Prostate gland (tissue), 2 donors: ENCODE measurements around the gene LHPP. TPM values are rescaled to one million over a fixed set of nuclear protein-coding genes. Genes with fewer than 3 reads are reported as not detected.

Experiments used
- DNase-seq: peaks from one replicate; pipeline ENCODE4 v3.0.0-alpha.2; 2019; ENCODE audit warnings: low spot score
- H3K27ac ChIP-seq, 2 donors: fragments of 200-600 bp; sonication (generic); 2 replicates each; pipeline ENCODE4 v1.5.1; 2017 to 2019
- H3K27me3 ChIP-seq: fragments of 200-600 bp; sonication (generic); replicated peaks from 2 replicates; pipeline ENCODE4 v1.5.1; 2019; ENCODE audit not compliant: insufficient read depth
- H3K36me3 ChIP-seq, 2 donors: fragments of 200-600 bp; sonication (generic); 1 replicate in 1 of 2; 2 replicates in 1 of 2; pipeline versions ENCODE4 v1.5.1 to v1.8.1; 2017 to 2019
- H3K4me1 ChIP-seq: fragments of 200-600 bp; sonication (generic); replicated peaks from 2 replicates; pipeline ENCODE4 v1.5.1; 2019
- H3K4me3 ChIP-seq, 2 donors: fragments of 200-600 bp; sonication (generic); 2 replicates each; pipeline ENCODE4 v1.5.1; 2017 to 2019
- H3K9me3 ChIP-seq: fragments of 200-600 bp; sonication (generic); 2 replicates; pipeline ENCODE4 v1.5.1; 2017
- CTCF ChIP-seq, 4 experiments: fragments of 200-600 bp in 2 of 4; fragments of 450-650 bp in 2 of 4; sonication (generic) in 2 of 4; IDR thresholded peaks; 1 replicate in 3 of 4; 2 replicates in 1 of 4; pipeline ENCODE4 v1.5.1; 2016 to 2019; ENCODE audit warnings: antibody characterized with exemption in 4 of 4, mild to moderate bottlenecking in 2 of 4, moderate library complexity in 2 of 4
- POLR2A ChIP-seq: fragments of 450-650 bp; IDR thresholded peaks from one replicate; pipeline ENCODE4 v1.6.1; 2016; ENCODE audit warnings: antibody characterized with exemption, mild to moderate bottlenecking
- POLR2AphosphoS5 ChIP-seq: sonication (generic); formaldehyde crosslinking; IDR thresholded peaks from one replicate; pipeline ENCODE4 v1.6.1; 2017; ENCODE audit warnings: antibody characterized with exemption
- WGBS: methylation state at CpG from one replicate; pipeline ENCODE4 v1.1.5; 2018; 5-methylcytosine and 5-hydroxymethylcytosine counted together
- intact Hi-C: fragments of 100-400 bp; cut with DNase I; formaldehyde crosslinking; loops from one replicate; pipeline ENCODE4 v1.14.2; 2022
- total RNA-seq, 2 donors: library from RNA; depleted of rRNA; stranded (reverse); fragments of >200 nt; gene quantifications; one replicate each; pipeline ENCODE4 v1.1.0, GENCODE V29; 2016

LHPP gene
- total RNA-seq, 2 donors from 2014 or later, result 21.9 to 43.3 TPM

GRCh38 chr10:124537891-124538290 is 76.3 kb downstream of the LHPP start:
- WGBS, result 93% methylated on average over 6 of the region's 13 CpGs
- intact Hi-C loops, result loop anchor here (5.0 kb wide), 1 partner anchor 109 kb away; no protein-coding TSS in a partner anchor
- H3K27me3 ChIP-seq, result no peaks in the 10 kb centered on the region
- H3K4me3 ChIP-seq, result no peak overlapping the region
- H3K9me3 ChIP-seq, result no peaks in the 10 kb centered on the region
- H3K27ac ChIP-seq, result no peak overlapping the region
- H3K36me3 ChIP-seq, result no peaks in the 10 kb centered on the region
- TF ChIP-seq CTCF (IDR thresholded peaks at IDR 0.05), result no peak
- no peak for TF ChIP-seq POLR2AphosphoS5
- no peak for TF ChIP-seq POLR2A
- DNase-seq, result no peak
- H3K4me1 ChIP-seq, result no peaks in the 10 kb centered on the region

- WGBS, result 94% methylated on average over 6 of the region's 6 CpGs
- no peak overlapping the region for H3K4me3 ChIP-seq
- no peaks in the 10 kb centered on the region for H3K4me1 ChIP-seq
- TF ChIP-seq POLR2AphosphoS5 (no peak), CTCF (IDR thresholded peaks at IDR 0.05) (no peak), POLR2A (no peak)
- H3K27me3 ChIP-seq, result no peaks in the 10 kb centered on the region
- DNase-seq, result no peak
- intact Hi-C loops, result loop anchor here (5.0 kb wide), 1 partner anchor 109 kb away; no protein-coding TSS in a partner anchor
- H3K27ac ChIP-seq, result no peak overlapping the region
- H3K36me3 ChIP-seq, result no peaks in the 10 kb centered on the region
- H3K9me3 ChIP-seq, result no peaks in the 10 kb centered on the region
Observed at GRCh38 chr10:124538706-124539105, 77.1 kb downstream of the LHPP start.

- intact Hi-C loops, result loop anchor here (2.0 to 5.0 kb wide), 2 partner anchors 107 to 205 kb away; partner anchors contain the start of gene FAM53B
- WGBS, result 35% methylated on average over 26 of the region's 26 CpGs
- TF ChIP-seq POLR2AphosphoS5 (peak; percentile 27), CTCF (IDR thresholded peaks at IDR 0.05) (peak; percentile 50 to 91 (median 80)), POLR2A (no peak)
- no peaks in the 10 kb centered on the region for H3K4me1 ChIP-seq
- no peak overlapping the region for H3K27ac ChIP-seq
- H3K4me3 ChIP-seq, result no peak overlapping the region
- H3K9me3 ChIP-seq, result no peaks in the 10 kb centered on the region
- no peaks in the 10 kb centered on the region for H3K27me3 ChIP-seq
- peak; percentile 46 for DNase-seq
- H3K36me3 ChIP-seq, result no peaks in the 10 kb centered on the region
Observed at GRCh38 chr10:124539935-124540641, 78.5 kb downstream of the LHPP start.

- no peak for DNase-seq
- Histone ChIP-seq H3K36me3 (no peaks in the 10 kb centered on the region), H3K27ac (no peak overlapping the region), H3K9me3 (no peaks in the 10 kb centered on the region), H3K4me3 (no peak overlapping the region), H3K4me1 (no peaks in the 10 kb centered on the region), H3K27me3 (no peaks in the 10 kb centered on the region)
- no peak for TF ChIP-seq CTCF (IDR thresholded peaks at IDR 0.05)
- TF ChIP-seq POLR2A, result no peak
- intact Hi-C loops, result loop anchor here (2.0 kb wide), 1 partner anchor 204 kb away; the partner anchor contains the start of gene FAM53B
- 87% methylated on average over 23 of the region's 23 CpGs for WGBS
Observed at GRCh38 chr10:124541076-124541903, 79.7 kb downstream of the LHPP start.
